ENCODE measurements around the gene TSPAN5.
A peak's percentile ranks its signal among the peaks of the same experiment; 100 is the strongest.

The TSPAN5 gene

GRCh38 chr4:98444371-98444770, 214.0 kb downstream of the TSPAN5 start:
- DNase-seq: peak; percentile 29

GRCh38 chr4:98434816-98435215, 223.6 kb downstream of the TSPAN5 start:
- no peak for DNase-seq

- DNase-seq: peak; percentile 60
Observed at GRCh38 chr4:98433691-98434090, 224.7 kb downstream of the TSPAN5 start.

GRCh38 chr4:98430708-98431403, 227.6 kb downstream of the TSPAN5 start:
- DNase-seq: no peak

- no peak for DNase-seq
Observed at GRCh38 chr4:98423009-98423408, 235.4 kb downstream of the TSPAN5 start.

- DNase-seq: no peak
Observed at GRCh38 chr4:98421111-98421510, 237.3 kb downstream of the TSPAN5 start.
